ENCODE data around the gene SLC1A1. TPM values are rescaled to one million over a fixed set of nuclear protein-coding genes. Genes with fewer than 3 reads are reported as not detected.

Gene SLC1A1
- total and polyA plus RNA-seq, 8 donors = 3.0 to 46.6 (median 6.3) TPM

- intact Hi-C loops (cut with DNase I) = no loop called here
- no peak for TF ChIP-seq CTCF (IDR thresholded peaks at IDR 0.05)
- Histone ChIP-seq H3K9me3 (no peaks in the 10 kb centered on the region), H3K27ac (no peak overlapping the region), H3K36me3 (peaks cover 0 to 5% of the 10 kb centered on the region in 2 donors), H3K4me1 (no peaks in the 10 kb centered on the region), H3K4me3 (no peak overlapping the region), H3K27me3 (no peaks in the 10 kb centered on the region)
- DNase-seq (no peak), ATAC-seq (peak; percentile 13)
Measured at GRCh38 chr9:4581035-4581760, 90.9 kb downstream of the SLC1A1 start.

- intact Hi-C loops (cut with DNase I) = no loop called here
Measured at GRCh38 chr9:4581861-4582565, 91.7 kb downstream of the SLC1A1 start.

GRCh38 chr9:4583001-4583400, 92.7 kb downstream of the SLC1A1 start:
- no peaks in the 10 kb centered on the region for H3K4me1 ChIP-seq
- H3K27ac ChIP-seq = no peak overlapping the region
- H3K36me3 ChIP-seq = peaks cover 0 to 5% of the 10 kb centered on the region in 2 donors
- intact Hi-C loops (cut with DNase I) = no loop called here
- no peak overlapping the region for H3K4me3 ChIP-seq
- DNase-seq = no peak
- no peaks in the 10 kb centered on the region for H3K27me3 ChIP-seq
- ATAC-seq = no peak
- H3K9me3 ChIP-seq = no peaks in the 10 kb centered on the region
- TF ChIP-seq CTCF (IDR thresholded peaks at IDR 0.05) = no peak

More at GRCh38 chr9:4581861-4582565, 91.7 kb downstream of the SLC1A1 start:
- ATAC-seq (no peak), DNase-seq (no peak)
- Histone ChIP-seq H3K27me3 (no peaks in the 10 kb centered on the region), H3K9me3 (no peaks in the 10 kb centered on the region), H3K4me3 (no peak overlapping the region), H3K4me1 (no peaks in the 10 kb centered on the region), H3K27ac (no peak overlapping the region), H3K36me3 (peaks cover 0 to 5% of the 10 kb centered on the region in 2 donors)
- no peak for TF ChIP-seq CTCF (IDR thresholded peaks at IDR 0.05)

GRCh38 chr9:4584636-4585035, 94.4 kb downstream of the SLC1A1 start:
- ATAC-seq (no peak), DNase-seq (no peak)
- intact Hi-C loops (cut with DNase I) = no loop called here
- Histone ChIP-seq H3K4me3 (no peak overlapping the region), H3K4me1 (no peaks in the 10 kb centered on the region), H3K36me3 (peaks cover 0 to 5% of the 10 kb centered on the region in 2 donors), H3K9me3 (no peaks in the 10 kb centered on the region), H3K27me3 (no peaks in the 10 kb centered on the region), H3K27ac (no peak overlapping the region)
- no peak for TF ChIP-seq CTCF (IDR thresholded peaks at IDR 0.05)

GRCh38 chr9:4585135-4585534, 94.9 kb downstream of the SLC1A1 start:
- Histone ChIP-seq H3K36me3 (peaks cover 0 to 5% of the 10 kb centered on the region in 2 donors), H3K9me3 (no peaks in the 10 kb centered on the region), H3K4me3 (no peak overlapping the region), H3K4me1 (peaks cover 0 to under 1% of the 10 kb centered on the region in 2 donors), H3K27ac (no peak overlapping the region), H3K27me3 (no peaks in the 10 kb centered on the region)
- no peak for TF ChIP-seq CTCF (IDR thresholded peaks at IDR 0.05)
- no peak for ATAC-seq
- no peak for DNase-seq
- intact Hi-C loops (cut with DNase I) = no loop called here

All from left lung (tissue), 10 donors.